Vagina (tissue), 2 donors: ENCODE measurements around the gene CTNNBL1.

Experiments used
- CTCF ChIP-seq, 3 experiments: fragments of 450-650 bp in 2 of 3; fragments of 200-600 bp in 1 of 3; sonication (generic) in 1 of 3; IDR thresholded peaks; one replicate each; pipeline ENCODE4 v1.5.1; 2017 to 2019; ENCODE audit warnings: antibody characterized with exemption in 3 of 3, mild to moderate bottlenecking in 2 of 3, moderate library complexity in 2 of 3
- POLR2A ChIP-seq, 2 donors: fragments of 450-650 bp; IDR thresholded peaks; one replicate each; pipeline ENCODE4 v1.6.1; 2017; ENCODE audit warnings: antibody characterized with exemption in 2 of 2, mild to moderate bottlenecking in 2 of 2, moderate library complexity in 2 of 2
- POLR2AphosphoS5 ChIP-seq, 2 donors: sonication (generic); formaldehyde crosslinking; IDR thresholded peaks; one replicate each; pipeline ENCODE4 v1.9.0; 2017; ENCODE audit warnings: antibody characterized with exemption in 2 of 2, mild to moderate bottlenecking in 2 of 2, low read depth in 1 of 2; ENCODE audit not compliant: insufficient read depth in 1 of 2

GRCh38 chr20:37661519-37661918, 32.3 kb upstream of the CTNNBL1 start:
- TF ChIP-seq CTCF (IDR thresholded peaks at IDR 0.05) (no peak), POLR2A (IDR thresholded peaks at IDR 0.05) (no peak), POLR2AphosphoS5 (IDR thresholded peaks at IDR 0.05; ENCODE audit: insufficient read depth in 1 of 2, low read depth in 1 of 2) (no peak)
